SK-MEL-5 (cell line): ENCODE measurements around the gene SLC12A5. TPM values are rescaled to one million over a fixed set of nuclear protein-coding genes. Genes with fewer than 3 reads are reported as not detected.

Experiments
- DNase-seq: peaks from one replicate; pipeline ENCODE4 v3.0.0-alpha.2; 2016; ENCODE audit warnings: low read depth, low spot score
- in situ Hi-C: cut with HindIII; loops from 2 replicates; pipeline ENCODE4 v1.10.0; 2016; ENCODE audit warnings: low sequenced_read_pairs, high pct_unique_total_duplicates, low pct_unique_long_range_greater_than_20kb
- total RNA-seq: library from RNA; depleted of rRNA; stranded (reverse); fragments of >200 nt; shearing (Covaris generic); gene quantifications from 2 replicates; pipeline ENCODE4 v1.2.3, GENCODE V29; 2014

Gene SLC12A5
- total RNA-seq, 1 experiment from 2014 or later: 0.74 TPM

- in situ Hi-C loops: no loop called here
Observed at GRCh38 chr20:46060301-46060881, 31.4 kb downstream of the SLC12A5 start.

GRCh38 chr20:46060975-46061374 lies 32.0 kb downstream of the SLC12A5 start:
- in situ Hi-C loops: no loop called here

More at GRCh38 chr20:46060301-46060881, 31.4 kb downstream of the SLC12A5 start:
- no peak for DNase-seq

GRCh38 chr20:46062151-46062550 lies 33.1 kb downstream of the SLC12A5 start:
- DNase-seq: no peak
- in situ Hi-C loops: no loop called here

More at GRCh38 chr20:46060975-46061374, 32.0 kb downstream of the SLC12A5 start:
- no peak for DNase-seq

DNA sequence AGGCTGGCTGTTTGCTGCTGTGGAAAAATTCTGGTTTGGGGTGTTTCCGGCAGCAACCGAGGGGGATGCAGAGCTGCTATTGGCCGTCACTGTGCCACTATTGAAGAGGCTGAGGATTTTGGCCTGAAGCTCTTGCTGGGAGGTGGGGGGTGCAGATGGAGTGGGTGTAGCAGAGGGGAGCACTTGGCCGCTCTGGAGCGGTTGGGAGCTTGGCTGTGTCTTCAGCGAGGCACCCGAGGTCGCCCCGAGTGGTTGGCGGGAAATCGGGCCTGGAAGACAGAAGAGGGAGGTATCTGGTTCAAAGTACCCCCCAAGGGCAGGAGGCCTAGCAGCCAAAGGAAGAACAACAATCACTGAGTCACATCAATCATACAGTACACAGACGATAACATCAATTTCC lies 33.6 kb downstream of the SLC12A5 start:
- DNase-seq: no peak
- in situ Hi-C loops: no loop called here

GRCh38 chr20:46063151-46063550 lies 34.1 kb downstream of the SLC12A5 start:
- in situ Hi-C loops: no loop called here

GRCh38 chr20:46063652-46064054 lies 34.6 kb downstream of the SLC12A5 start:
- DNase-seq: no peak
- in situ Hi-C loops: no loop called here

More at GRCh38 chr20:46063151-46063550, 34.1 kb downstream of the SLC12A5 start:
- DNase-seq: no peak

GRCh38 chr20:46065006-46065405 lies 36.0 kb downstream of the SLC12A5 start:
- in situ Hi-C loops: no loop called here
- DNase-seq: no peak

DNA sequence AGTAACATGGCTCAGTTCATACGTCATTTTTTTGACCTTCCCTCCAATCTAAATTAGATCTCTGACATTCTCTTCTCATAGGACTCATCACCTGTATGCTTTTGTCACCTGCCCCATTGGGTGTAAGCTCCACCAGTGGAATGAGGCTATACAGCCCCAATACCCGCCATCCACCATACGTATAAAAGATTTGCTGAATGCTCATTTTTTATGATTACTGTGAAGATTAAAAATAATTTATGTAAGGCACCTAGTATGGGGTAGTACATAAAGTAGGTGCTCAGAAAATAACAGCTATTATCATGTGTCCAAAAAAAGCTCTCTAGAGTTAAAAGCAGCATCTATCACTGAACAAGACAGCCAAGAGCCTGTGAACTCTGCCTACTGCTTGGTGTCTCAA lies 36.7 kb downstream of the SLC12A5 start:
- DNase-seq: no peak
- in situ Hi-C loops: no loop called here

DNA sequence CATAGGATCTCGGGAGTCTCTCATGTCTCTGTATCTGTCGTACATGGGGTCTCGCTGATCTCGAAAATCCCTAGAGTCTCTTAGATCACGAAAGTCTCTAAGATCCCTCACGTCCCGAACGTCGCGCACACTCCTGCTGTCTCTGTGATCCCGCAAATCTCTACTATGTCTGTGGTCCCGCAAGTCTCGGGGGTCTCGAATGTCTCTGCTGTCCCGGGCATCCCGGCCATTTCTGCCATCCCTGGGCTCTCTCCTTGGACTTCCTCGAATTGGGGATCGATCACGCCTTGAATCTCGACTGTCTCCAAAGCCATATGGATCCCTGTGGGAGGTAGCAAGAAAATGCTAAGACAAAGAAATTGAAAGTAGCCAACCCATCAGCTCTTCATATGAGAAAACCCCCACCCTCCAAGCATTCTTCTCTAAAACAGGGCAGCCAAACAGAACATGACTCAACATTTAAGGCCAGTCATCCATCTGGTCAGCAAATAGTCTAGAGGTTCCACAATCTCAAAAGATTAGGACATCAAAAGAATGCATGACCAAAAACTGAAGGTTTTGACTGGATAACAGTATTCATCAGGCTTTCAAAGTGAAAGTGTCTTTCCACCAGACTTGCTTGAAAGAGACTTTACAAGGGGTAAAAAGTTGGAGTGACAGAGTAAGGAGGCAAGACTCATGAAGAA lies 41.3 kb downstream of the SLC12A5 start:
- DNase-seq: no peak

GRCh38 chr20:46071573-46071972 lies 42.6 kb downstream of the SLC12A5 start:
- in situ Hi-C loops: no loop called here
- no peak for DNase-seq

More for the DNA sequence above, 41.3 kb downstream of the SLC12A5 start:
- in situ Hi-C loops: no loop called here

DNA sequence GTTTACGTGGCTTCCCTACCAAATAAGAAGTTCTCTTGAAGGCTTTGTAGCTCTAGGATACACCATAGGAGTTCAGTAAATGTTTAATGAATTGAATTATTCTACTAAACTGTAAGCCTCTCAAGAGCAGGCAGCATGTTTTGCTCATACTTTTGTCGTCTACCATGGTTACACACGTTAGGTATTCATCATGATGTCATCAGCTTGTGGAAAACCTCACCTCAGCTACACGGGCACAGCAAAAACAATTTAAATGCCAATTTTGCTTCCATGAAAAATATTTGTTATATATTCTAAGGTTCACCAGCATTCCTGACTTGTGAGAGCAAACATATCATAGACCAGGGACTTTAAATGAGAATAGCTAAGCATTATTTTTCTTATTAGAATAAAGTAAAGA lies 44.0 kb downstream of the SLC12A5 start:
- DNase-seq: no peak
- in situ Hi-C loops: no loop called here

- no peak for DNase-seq
- in situ Hi-C loops: no loop called here
Observed at GRCh38 chr20:46073443-46073842, 44.4 kb downstream of the SLC12A5 start.

DNA sequence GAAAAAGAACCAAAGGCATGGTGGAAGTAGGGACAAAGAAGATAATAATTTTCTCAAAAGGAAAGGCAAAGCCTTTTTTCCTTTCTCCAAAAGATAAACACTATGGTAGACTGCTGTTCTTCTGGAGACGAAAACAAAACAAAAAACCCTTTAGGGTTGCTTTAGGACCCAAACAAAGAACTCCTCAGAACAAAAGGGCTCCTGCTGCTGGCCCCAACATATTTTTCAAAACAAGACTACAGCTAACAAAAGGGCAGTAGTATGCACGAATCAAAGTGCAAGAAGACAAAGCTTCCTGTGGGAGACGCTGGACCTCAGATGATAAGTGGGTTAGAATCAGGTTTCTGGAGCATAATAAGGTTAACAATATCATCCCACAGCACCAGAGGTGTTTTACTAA lies 45.0 kb downstream of the SLC12A5 start:
- in situ Hi-C loops: no loop called here
- DNase-seq: no peak

GRCh38 chr20:46076806-46077205 lies 47.8 kb downstream of the SLC12A5 start:
- DNase-seq: no peak
- in situ Hi-C loops: no loop called here

DNA sequence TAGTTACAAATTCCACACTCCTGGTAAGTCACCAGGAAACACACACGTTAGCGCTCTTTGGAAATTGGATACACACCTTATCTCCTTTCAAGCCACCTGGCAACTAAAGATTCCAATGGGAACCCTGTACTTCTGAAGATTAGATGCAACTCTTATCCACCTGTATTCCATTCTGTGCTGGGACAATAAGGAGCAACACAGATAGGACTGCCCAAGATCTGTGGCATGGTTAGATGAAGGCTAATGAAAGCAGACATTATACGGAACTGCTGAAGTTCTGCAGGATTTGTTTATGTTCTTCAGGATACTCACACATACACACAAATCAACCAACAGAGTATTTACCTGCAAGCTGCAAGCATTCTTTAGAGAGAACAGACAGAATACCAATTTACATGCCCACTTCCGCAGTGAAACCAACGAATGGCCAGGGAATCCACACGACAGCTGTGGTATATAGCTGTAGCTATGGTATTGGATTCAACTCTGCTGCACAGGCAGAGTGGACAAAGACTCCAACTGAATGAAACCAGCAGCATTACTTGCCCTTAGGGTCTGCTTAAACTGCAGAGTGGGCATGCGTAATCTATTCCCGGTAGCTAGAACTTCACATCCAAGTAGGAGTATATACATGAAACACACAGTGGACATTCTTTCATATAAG lies 48.8 kb downstream of the SLC12A5 start:
- no peak for DNase-seq
- in situ Hi-C loops: no loop called here

DNA sequence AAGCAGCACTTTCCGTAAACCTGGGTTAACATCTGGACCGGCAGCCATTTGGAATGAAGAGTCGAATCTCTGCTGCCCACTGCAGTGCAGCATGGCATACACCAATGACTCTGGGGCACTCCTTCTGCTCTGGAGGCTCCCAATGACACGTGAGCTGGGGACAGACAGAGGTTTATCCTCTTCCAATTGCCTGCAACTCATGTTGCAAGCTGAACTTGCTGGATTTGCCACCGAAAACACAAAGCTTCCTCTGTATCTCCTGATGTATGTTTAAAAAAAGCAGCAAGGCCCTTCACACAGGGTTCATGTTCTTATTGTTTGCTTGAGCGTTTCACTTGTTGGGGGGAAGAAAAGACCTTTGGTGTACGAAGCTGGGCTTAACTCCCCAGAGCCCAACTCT lies 49.9 kb downstream of the SLC12A5 start:
- DNase-seq: peak; percentile 81
- in situ Hi-C loops: no loop called here

- DNase-seq: no peak
- in situ Hi-C loops: no loop called here
Observed at GRCh38 chr20:46081074-46081473, 52.1 kb downstream of the SLC12A5 start.

GRCh38 chr20:46083101-46083500 lies 54.1 kb downstream of the SLC12A5 start:
- DNase-seq: no peak
- in situ Hi-C loops: no loop called here

- no peak for DNase-seq
- in situ Hi-C loops: no loop called here
Observed at GRCh38 chr20:46083531-46084061, 54.6 kb downstream of the SLC12A5 start.
